OCI-LY1 (cell line): ENCODE measurements around the gene SLC25A31.

Source experiments
- H2AFZ ChIP-seq: fragments of 200-600 bp; sonication (generic), shearing (Covaris generic); 2 replicates; pipeline ENCODE4 v1.6.0; 2014; ENCODE audit warnings: antibody characterized with exemption, mild to moderate bottlenecking, low read length
- H3F3A ChIP-seq: fragments of 200-600 bp; sonication (generic), shearing (Covaris generic); 2 replicates; pipeline ENCODE4 v1.6.0; 2014; ENCODE audit warnings: mild to moderate bottlenecking, antibody characterized with exemption, low read length, moderate library complexity; ENCODE audit not compliant: insufficient read depth
- H3K27ac ChIP-seq: fragments of 200-600 bp; sonication (generic); 2 replicates; pipeline ENCODE4 v1.5.1; 2014; ENCODE audit warnings: low read length, mixed run types, mild to moderate bottlenecking, low read depth; ENCODE audit not compliant: poor library complexity, severe bottlenecking
- H3K27me3 ChIP-seq: fragments of 200-600 bp; sonication (generic); 2 replicates; pipeline ENCODE4 v1.6.0; 2014; ENCODE audit warnings: antibody characterized with exemption, mild to moderate bottlenecking, low read length, moderate library complexity; ENCODE audit not compliant: insufficient read depth
- H3K36me3 ChIP-seq: fragments of 200-600 bp; sonication (generic); 2 replicates; pipeline ENCODE4 v1.6.1; 2014; ENCODE audit warnings: mild to moderate bottlenecking, antibody characterized with exemption, low read length, moderate library complexity, mixed read lengths; ENCODE audit not compliant: insufficient read depth
- H3K4me1 ChIP-seq: fragments of 200-600 bp; sonication (generic); 2 replicates; pipeline ENCODE4 v1.5.1; 2014; ENCODE audit warnings: mild to moderate bottlenecking, low read length, moderate library complexity; ENCODE audit not compliant: insufficient read depth, severe bottlenecking
- H3K4me2 ChIP-seq: fragments of 200-600 bp; sonication (generic), shearing (Covaris generic); 2 replicates; pipeline ENCODE4 v1.6.1; 2014; ENCODE audit warnings: low read length
- H3K4me3 ChIP-seq: fragments of 200-600 bp; sonication (generic); 2 replicates; pipeline ENCODE4 v1.5.1; 2014; ENCODE audit warnings: low read length, low read depth, mild to moderate bottlenecking, mixed read lengths; ENCODE audit not compliant: poor library complexity, severe bottlenecking
- H3K79me2 ChIP-seq: fragments of 200-600 bp; shearing (Covaris generic); 2 replicates; pipeline ENCODE4 v1.6.1; 2016; ENCODE audit warnings: mixed run types, low read length, mixed read lengths; ENCODE audit not compliant: insufficient read depth
- H3K9ac ChIP-seq: fragments of 200-600 bp; sonication (generic), shearing (Covaris generic); 2 replicates; pipeline ENCODE4 v1.6.1; 2014; ENCODE audit warnings: mild to moderate bottlenecking, low read length, mixed read lengths
- H3K9me2 ChIP-seq: fragments of 200-600 bp; sonication (generic), shearing (Covaris generic); 2 replicates; pipeline ENCODE4 v1.6.1; 2014; ENCODE audit warnings: low read depth, mild to moderate bottlenecking, low read length, mixed read lengths
- H3K9me3 ChIP-seq: fragments of 200-600 bp; shearing (Covaris generic); 2 replicates; pipeline ENCODE4 v1.6.1; 2014; ENCODE audit warnings: low read length, mixed read lengths
- H4K20me1 ChIP-seq: fragments of 200-600 bp; sonication (generic), shearing (Covaris generic); 2 replicates; pipeline ENCODE4 v1.6.0; 2016; ENCODE audit warnings: mild to moderate bottlenecking, low read length; ENCODE audit not compliant: insufficient read depth
- EZH2 ChIP-seq: fragments of 200-600 bp; sonication (generic), shearing (Covaris generic); IDR thresholded peaks from 2 replicates; pipeline ENCODE4 v1.8.0; 2017; ENCODE audit warnings: borderline replicate concordance, mixed run types, mild to moderate bottlenecking, antibody characterized with exemption, low read length, moderate library complexity, mixed read lengths
- TF ChIP-seq, protein P1 (sequence below): fragments of 200-600 bp; sonication (generic), shearing (Covaris generic); IDR thresholded peaks from 2 replicates; pipeline ENCODE4 v1.5.1; 2017; ENCODE audit warnings: mild to moderate bottlenecking, antibody characterized with exemption, low read length, moderate library complexity, mixed read lengths

The SLC25A31 gene

DNA sequence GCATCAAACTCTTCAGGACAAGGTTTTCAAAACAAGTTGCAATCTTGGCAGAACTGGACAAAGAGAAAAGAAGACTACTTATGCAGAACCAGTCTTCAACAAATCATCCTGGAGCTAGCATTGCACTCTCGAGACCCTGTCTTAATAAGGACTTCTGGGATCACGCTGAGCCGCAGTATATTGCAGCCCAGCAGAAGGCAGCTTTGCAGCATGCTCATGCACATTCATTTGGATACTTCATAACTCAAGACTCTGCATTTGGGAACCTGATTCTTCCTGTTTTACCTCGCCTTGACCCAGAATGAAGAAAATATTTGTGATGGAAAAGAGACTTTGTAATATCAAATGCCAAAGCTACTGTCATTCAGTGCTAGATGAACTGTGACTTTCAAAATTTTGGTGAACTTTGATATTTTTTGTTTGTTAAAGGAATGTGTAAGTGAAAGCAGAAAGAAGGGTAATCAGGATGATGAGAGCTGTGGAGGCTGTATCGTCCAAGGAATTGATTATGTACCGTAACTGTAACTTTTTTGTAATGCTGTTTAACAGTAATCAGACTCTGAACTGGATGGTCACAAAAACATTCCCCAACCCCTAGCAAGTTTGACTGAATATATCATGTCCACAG is 79.1 kb downstream of the SLC25A31 start:
- no peaks in the 10 kb centered on the region for H4K20me1 ChIP-seq
- no peak overlapping the region for H2AFZ ChIP-seq
- H3K9me3 ChIP-seq, result no peaks in the 10 kb centered on the region
- peaks cover 18% of the 10 kb centered on the region; the same call in 1 of the 2 replicates for H3K36me3 ChIP-seq
- no peak for TF ChIP-seq EZH2
- TF ChIP-seq, protein P1, sequence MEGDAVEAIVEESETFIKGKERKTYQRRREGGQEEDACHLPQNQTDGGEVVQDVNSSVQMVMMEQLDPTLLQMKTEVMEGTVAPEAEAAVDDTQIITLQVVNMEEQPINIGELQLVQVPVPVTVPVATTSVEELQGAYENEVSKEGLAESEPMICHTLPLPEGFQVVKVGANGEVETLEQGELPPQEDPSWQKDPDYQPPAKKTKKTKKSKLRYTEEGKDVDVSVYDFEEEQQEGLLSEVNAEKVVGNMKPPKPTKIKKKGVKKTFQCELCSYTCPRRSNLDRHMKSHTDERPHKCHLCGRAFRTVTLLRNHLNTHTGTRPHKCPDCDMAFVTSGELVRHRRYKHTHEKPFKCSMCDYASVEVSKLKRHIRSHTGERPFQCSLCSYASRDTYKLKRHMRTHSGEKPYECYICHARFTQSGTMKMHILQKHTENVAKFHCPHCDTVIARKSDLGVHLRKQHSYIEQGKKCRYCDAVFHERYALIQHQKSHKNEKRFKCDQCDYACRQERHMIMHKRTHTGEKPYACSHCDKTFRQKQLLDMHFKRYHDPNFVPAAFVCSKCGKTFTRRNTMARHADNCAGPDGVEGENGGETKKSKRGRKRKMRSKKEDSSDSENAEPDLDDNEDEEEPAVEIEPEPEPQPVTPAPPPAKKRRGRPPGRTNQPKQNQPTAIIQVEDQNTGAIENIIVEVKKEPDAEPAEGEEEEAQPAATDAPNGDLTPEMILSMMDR, result no peak
- no peaks in the 10 kb centered on the region for H3K79me2 ChIP-seq
- no peaks in the 10 kb centered on the region for H3K27me3 ChIP-seq
- H3K4me3 ChIP-seq, result no peak overlapping the region
- no peaks in the 10 kb centered on the region for H3F3A ChIP-seq
- no peaks in the 10 kb centered on the region for H3K9me2 ChIP-seq
- H3K9ac ChIP-seq, result no peak overlapping the region
- H3K27ac ChIP-seq, result no peak overlapping the region
- no peaks in the 10 kb centered on the region for H3K4me1 ChIP-seq
- no peak overlapping the region for H3K4me2 ChIP-seq

DNA sequence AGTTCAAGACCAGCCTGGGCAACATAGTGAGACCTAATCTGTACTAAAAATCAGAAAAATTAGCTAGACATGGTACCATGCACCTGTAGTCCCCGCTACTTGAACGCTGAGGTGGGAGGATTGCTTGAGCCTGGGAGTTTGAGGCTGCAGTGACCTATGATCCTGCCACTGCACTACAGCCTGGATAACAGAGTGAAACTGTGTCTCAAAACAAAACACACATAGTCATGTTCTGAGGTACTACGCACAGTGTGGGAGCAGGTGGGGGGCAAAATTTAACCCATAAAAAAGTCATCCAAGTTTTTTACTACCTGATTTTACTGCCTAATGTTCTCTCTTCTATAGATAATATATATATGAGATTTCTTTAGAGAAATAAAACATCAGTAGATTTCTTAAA is 80.4 kb downstream of the SLC25A31 start:
- no peaks in the 10 kb centered on the region for H3K9me3 ChIP-seq
- no peak overlapping the region for H3K9ac ChIP-seq
- H3K27ac ChIP-seq, result no peak overlapping the region
- no peaks in the 10 kb centered on the region for H3K4me1 ChIP-seq
- no peaks in the 10 kb centered on the region for H3K9me2 ChIP-seq
- H4K20me1 ChIP-seq, result no peaks in the 10 kb centered on the region
- H3K27me3 ChIP-seq, result no peaks in the 10 kb centered on the region
- H3K4me2 ChIP-seq, result no peak overlapping the region
- no peaks in the 10 kb centered on the region for H3K79me2 ChIP-seq
- no peaks in the 10 kb centered on the region for H3F3A ChIP-seq
- peaks cover 14% of the 10 kb centered on the region; the same call in 1 of the 2 replicates for H3K36me3 ChIP-seq
- TF ChIP-seq, protein P1, result no peak
- no peak for TF ChIP-seq EZH2
- H2AFZ ChIP-seq, result no peak overlapping the region
- H3K4me3 ChIP-seq, result no peak overlapping the region

DNA sequence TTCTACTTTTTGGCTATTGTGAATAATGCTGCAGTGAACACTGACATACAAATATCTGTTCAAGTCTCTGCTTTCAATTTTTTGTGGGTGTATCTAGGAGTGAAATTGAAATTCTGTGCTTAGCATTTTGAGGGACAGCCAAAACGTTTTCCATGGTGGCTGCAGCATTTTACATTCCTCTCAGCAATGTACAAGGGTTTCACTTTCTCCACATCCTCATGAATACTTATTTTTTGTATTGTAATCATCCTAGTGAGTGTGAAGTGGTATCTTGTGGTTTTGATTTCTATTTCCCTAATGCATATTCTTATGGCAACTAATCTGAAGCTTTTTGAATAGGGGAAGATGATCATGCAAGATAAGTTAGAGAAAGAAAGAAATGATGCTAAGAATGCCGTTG is 92.2 kb downstream of the SLC25A31 start:
- H3K9me3 ChIP-seq, result no peaks in the 10 kb centered on the region
- H3K27ac ChIP-seq, result no peak overlapping the region
- no peak overlapping the region for H2AFZ ChIP-seq
- no peaks in the 10 kb centered on the region for H3K79me2 ChIP-seq
- no peak for TF ChIP-seq EZH2
- TF ChIP-seq, protein P1, result no peak
- H3K36me3 ChIP-seq, result peaks cover 8% of the 10 kb centered on the region; the same call in 1 of the 2 replicates
- no peak overlapping the region for H3K9ac ChIP-seq
- H3F3A ChIP-seq, result no peaks in the 10 kb centered on the region
- H3K27me3 ChIP-seq, result no peaks in the 10 kb centered on the region
- H3K4me2 ChIP-seq, result no peak overlapping the region
- no peak overlapping the region for H3K4me3 ChIP-seq
- no peaks in the 10 kb centered on the region for H4K20me1 ChIP-seq
- H3K9me2 ChIP-seq, result no peaks in the 10 kb centered on the region
- H3K4me1 ChIP-seq, result no peaks in the 10 kb centered on the region
